ENCODE data around the gene ABHD3. TPM values are rescaled to one million over a fixed set of nuclear protein-coding genes. Genes with fewer than 3 reads are reported as not detected.
"Not testable (repeated sequence)": the region's sequence is repeated elsewhere in the genome, so short reads cannot be mapped to it uniquely, and the experiment has no call there.

Gene ABHD3
- total and polyA plus RNA-seq, 8 donors, result 8.9 to 33.4 (median 18.9) TPM

GRCh38 chr18:21684731-21685130 lies 19.8 kb downstream of the ABHD3 start:
- intact Hi-C loops (cut with DNase I; ENCODE audit: low total_unique reads), result no loop called here
- peaks cover 0 to 19% (median 2%) of the 10 kb centered on the region in 4 donors for H3K36me3 ChIP-seq
- H3K9me3 ChIP-seq, result peaks cover 0 to 4% (median under 1%) of the 10 kb centered on the region in 4 donors
- no peaks in the 10 kb centered on the region for H3K27me3 ChIP-seq
- TF ChIP-seq EP300 (IDR thresholded peaks at IDR 0.05), result no peak
- TF ChIP-seq CTCF (IDR thresholded peaks at IDR 0.05), result no peak
- no peak for TF ChIP-seq POLR2A (IDR thresholded peaks at IDR 0.05)
- TF ChIP-seq POLR2AphosphoS5 (IDR thresholded peaks at IDR 0.05), result no peak
- WGBS, 5 donors, result 68 to 90% (median 83%) methylated on average over 2 of the region's 2 CpGs
- H3K4me1 ChIP-seq, result peaks cover 0 to 32% (median 13%) of the 10 kb centered on the region in 4 donors
- no peak overlapping the region for H3K4me3 ChIP-seq
- no peak overlapping the region for H3K27ac ChIP-seq
- no peak for DNase-seq

- Histone ChIP-seq H3K27me3 (no peaks in the 10 kb centered on the region), H3K27ac (peak overlapping the region; percentile 17 to 70 (median 56)), H3K4me3 (peak overlapping the region; percentile 14 to 25 (median 23)), H3K36me3 (peaks cover 0 to 18% (median 0%) of the 10 kb centered on the region in 4 donors), H3K4me1 (peaks cover 0 to 35% (median 13%) of the 10 kb centered on the region in 4 donors), H3K9me3 (no peaks in the 10 kb centered on the region)
- peak in 1 of 2 donors; percentile 70 for DNase-seq
- no peak for TF ChIP-seq POLR2AphosphoS5 (IDR thresholded peaks at IDR 0.05)
- TF ChIP-seq CTCF (IDR thresholded peaks at IDR 0.05), result no peak
- TF ChIP-seq EP300 (IDR thresholded peaks at IDR 0.05), result no peak
- TF ChIP-seq POLR2A (IDR thresholded peaks at IDR 0.05), result no peak
- intact Hi-C loops (cut with DNase I; ENCODE audit: low total_unique reads), result no loop called here
- WGBS, 5 donors, result 47 to 72% (median 60%) methylated on average over 11 of the region's 11 CpGs
These were observed 22.1 kb downstream of the ABHD3 start for GRCh38 chr18:21682371-21683051.

- no peak for DNase-seq
- intact Hi-C loops (cut with DNase I; ENCODE audit: low total_unique reads), result no loop called here
- Histone ChIP-seq H3K36me3 (peaks cover 0 to 18% (median 0%) of the 10 kb centered on the region in 4 donors), H3K4me1 (peaks cover 0 to 13% (median 0%) of the 10 kb centered on the region in 4 donors), H3K27me3 (no peaks in the 10 kb centered on the region), H3K27ac (no peak overlapping the region), H3K9me3 (no peaks in the 10 kb centered on the region), H3K4me3 (no peak overlapping the region)
- WGBS, 5 donors, result 82 to 96% (median 93%) methylated on average over 6 of the region's 6 CpGs
- TF ChIP-seq POLR2AphosphoS5 (IDR thresholded peaks at IDR 0.05), result no peak
- TF ChIP-seq POLR2A (IDR thresholded peaks at IDR 0.05), result no peak
- no peak for TF ChIP-seq EP300 (IDR thresholded peaks at IDR 0.05)
- TF ChIP-seq CTCF (IDR thresholded peaks at IDR 0.05), result no peak
These were observed 24.4 kb downstream of the ABHD3 start for GRCh38 chr18:21680161-21680560.

- H3K4me1 ChIP-seq, result peaks cover 0 to 12% (median 0%) of the 10 kb centered on the region in 4 donors
- TF ChIP-seq EP300 (IDR thresholded peaks at IDR 0.05) (no peak), POLR2A (IDR thresholded peaks at IDR 0.05) (no peak)
- no peaks in the 10 kb centered on the region for H3K27me3 ChIP-seq
- WGBS, 5 donors, result 48 to 76% (median 64%) methylated on average over 1 of the region's 1 CpG
- H3K4me3 ChIP-seq, result no peak overlapping the region
- no peak for DNase-seq
- no peaks in the 10 kb centered on the region for H3K9me3 ChIP-seq
- H3K36me3 ChIP-seq, result peaks cover 0 to 18% (median 0%) of the 10 kb centered on the region in 4 donors
- H3K27ac ChIP-seq, result peak overlapping the region in 2 of 5 donors; percentile 5 to 54
- intact Hi-C loops (cut with DNase I; ENCODE audit: low total_unique reads), result no loop called here
These were observed 25.7 kb downstream of the ABHD3 start for GRCh38 chr18:21678859-21679258.

- intact Hi-C loops (cut with DNase I; ENCODE audit: low total_unique reads); DNase-seq; H3K9me3 ChIP-seq; H3K36me3 ChIP-seq; H3K27ac ChIP-seq; H3K27me3 ChIP-seq; H3K4me3 ChIP-seq: not testable (repeated sequence)
- WGBS, 5 donors, result 72 to 89% (median 85%) methylated on average over 8 of the region's 8 CpGs
- peaks cover 0 to 29% (median 0%) of the 10 kb centered on the region in 4 donors for H3K4me1 ChIP-seq
These were observed 29.2 kb downstream of the ABHD3 start for GRCh38 chr18:21675354-21675753.
